HepG2 (cell line): ENCODE measurements around the gene FOCAD. TPM values are rescaled to one million over a fixed set of nuclear protein-coding genes. Genes with fewer than 3 reads are reported as not detected.

ENCODE experiments used
- ATAC-seq: fragments of 200-7000 bp; cut with Tn5 transposase; 3 replicates; pipeline ENCODE4 v1.9.1; 2020; ENCODE audit warnings: mild to moderate bottlenecking, moderate library complexity
- BruUV-seq: library from RNA; stranded (reverse); fragments of 400-500 nt; replicated peaks from 2 replicates; lab custom pipeline; 2021; lab: Mats Ljungman, UMichigan
- CTCF ChIA-PET: fragments of 300-600 bp; formaldehyde crosslinking; extraction: SDS; loops from one replicate; lab custom pipeline; 2021; ENCODE audit warnings: low total read pairs, inconsistent platforms, low intra/inter-chr PET ratio; lab: Yijun Ruan, JAX
- POLR2A ChIA-PET: fragments of 350-600 bp; sonication (Branson Sonifier 250); formaldehyde crosslinking; loops from one replicate; lab custom pipeline; 2020; ENCODE audit warnings: antibody characterized with exemption, inconsistent platforms; lab: Yijun Ruan, JAX
- DNase-seq: peaks from one replicate; pipeline ENCODE4 v3.0.0-alpha.2; 2015; ENCODE audit warnings: low spot score
- FAIRE-seq: peaks from 3 replicates; lab custom pipeline; 2011; peaks lifted over from hg19 to GRCh38; lab: Jason Lieb, UNC
- H2AFZ ChIP-seq: one replicate; pipeline ENCODE4 v1.6.1; 2011; ENCODE audit warnings: low read length, inconsistent platforms
- H3K27ac ChIP-seq: fragments of 300-600 bp; 3 replicates; pipeline ENCODE4 v1.8.0; 2011; ENCODE audit warnings: mixed run types, mild to moderate bottlenecking, mixed read lengths, low read length, inconsistent platforms; ENCODE audit not compliant: insufficient read depth; ENCODE audit errors: extremely low read length
- H3K27me3 ChIP-seq, 2 experiments: fragments of 200-600 bp in 1 of 2; 2 replicates in 1 of 2; 3 replicates in 1 of 2; pipeline versions ENCODE4 v1.6.0 to v1.8.0; 2011; ENCODE audit warnings: low read length in 2 of 2, mild to moderate bottlenecking in 2 of 2, moderate library complexity in 2 of 2, inconsistent platforms in 1 of 2; ENCODE audit not compliant: insufficient read depth in 2 of 2, control insufficient read depth in 1 of 2
- H3K36me3 ChIP-seq, 2 experiments: fragments of 200-600 bp in 1 of 2; replicated peaks in 1 of 2; 2 replicates in 1 of 2; 3 replicates in 1 of 2; pipeline versions ENCODE4 v1.5.1 to v1.8.0; 2011; ENCODE audit warnings: low read length in 2 of 2, inconsistent platforms in 1 of 2; ENCODE audit not compliant: insufficient read depth in 2 of 2, control insufficient read depth in 1 of 2
- H3K4me1 ChIP-seq: 2 replicates; pipeline ENCODE4 v1.5.1; 2012; ENCODE audit warnings: low read length, inconsistent platforms; ENCODE audit not compliant: insufficient read depth
- H3K4me2 ChIP-seq: 2 replicates; pipeline ENCODE4 v1.6.0; 2011; ENCODE audit warnings: low read depth, low read length, inconsistent platforms
- H3K4me3 ChIP-seq, 3 experiments: fragments of 200-600 bp in 1 of 3; sonication (generic), shearing (Covaris generic) in 1 of 3; replicated peaks in 1 of 3; 2 replicates each; pipeline ENCODE4 v1.5.1; 2011 to 2016; ENCODE audit warnings: low read length in 3 of 3, inconsistent platforms in 2 of 3, low read depth in 2 of 3, mild to moderate bottlenecking in 2 of 3, control low read depth in 1 of 3, mixed read lengths in 1 of 3; ENCODE audit not compliant: insufficient read depth in 1 of 3
- H3K79me2 ChIP-seq: one replicate; pipeline ENCODE4 v1.6.1; 2011; ENCODE audit warnings: low read length, inconsistent platforms; ENCODE audit not compliant: insufficient read depth
- H3K9ac ChIP-seq: 2 replicates; pipeline ENCODE4 v1.6.0; 2011; ENCODE audit warnings: mild to moderate bottlenecking, low read depth, low read length, inconsistent platforms; ENCODE audit not compliant: insufficient read depth
- H3K9me3 ChIP-seq: 2 replicates; pipeline ENCODE4 v1.5.1; 2012; ENCODE audit warnings: mild to moderate bottlenecking, low read length
- H4K20me1 ChIP-seq: 2 replicates; pipeline ENCODE4 v1.6.0; 2011; ENCODE audit warnings: inconsistent platforms, mild to moderate bottlenecking, low read length, moderate library complexity; ENCODE audit not compliant: insufficient read depth
- CEBPB ChIP-seq: IDR thresholded peaks from 2 replicates; pipeline ENCODE4 v1.6.1; 2011; ENCODE audit warnings: low read depth, low read length, improper control_type of control experiment, borderline replicate concordance
- E2F2 ChIP-seq: sonication (generic); formaldehyde crosslinking; IDR thresholded peaks from 2 replicates; pipeline ENCODE4 v1.4.0; 2020; ENCODE audit warnings: missing genetic modification reagents, borderline replicate concordance
- GTF2F1 ChIP-seq: fragments of 150-350 bp; IDR thresholded peaks from 2 replicates; pipeline ENCODE4 v1.6.1; 2014; ENCODE audit warnings: low read length
- JARID2 ChIP-seq: sonication (generic); formaldehyde crosslinking; IDR thresholded peaks from 2 replicates; pipeline ENCODE4 v1.8.1; 2023; ENCODE audit warnings: missing genetic modification reagents, inconsistent platforms; ENCODE audit not compliant: insufficient replicate concordance
- KDM4B ChIP-seq: sonication (generic); formaldehyde crosslinking; IDR thresholded peaks from 2 replicates; pipeline ENCODE4 v1.4.0; 2020; ENCODE audit warnings: missing genetic modification reagents
- NPAS2 ChIP-seq: sonication (generic); formaldehyde crosslinking; IDR thresholded peaks from 2 replicates; pipeline ENCODE4 v1.8.0; 2022; ENCODE audit warnings: mild to moderate bottlenecking, missing genetic modification reagents, borderline replicate concordance
- SETDB1 ChIP-seq: sonication (generic); formaldehyde crosslinking; IDR thresholded peaks from 2 replicates; pipeline ENCODE4 v1.5.1; 2020; ENCODE audit warnings: missing genetic modification reagents, mild to moderate bottlenecking, borderline replicate concordance
- SMYD3 ChIP-seq: sonication (generic); formaldehyde crosslinking; IDR thresholded peaks from 2 replicates; pipeline ENCODE4 v1.8.1; 2023; ENCODE audit warnings: mild to moderate bottlenecking, missing genetic modification reagents
- SPEN ChIP-seq: sonication (generic); formaldehyde crosslinking; IDR thresholded peaks from 2 replicates; pipeline ENCODE4 v1.5.1; 2020; ENCODE audit warnings: low read depth, mild to moderate bottlenecking, missing genetic modification reagents
- TGIF2 ChIP-seq: IDR thresholded peaks from 2 replicates; pipeline ENCODE4 v1.6.1; 2016; ENCODE audit warnings: control low read depth, missing compliant biosample characterization
- ZBTB7A ChIP-seq: sonication (generic); formaldehyde crosslinking; IDR thresholded peaks from 2 replicates; pipeline ENCODE4 v1.8.0; 2022; ENCODE audit warnings: mild to moderate bottlenecking, missing genetic modification reagents
- ZNF235 ChIP-seq: sonication (generic); formaldehyde crosslinking; IDR thresholded peaks from 2 replicates; pipeline ENCODE4 v1.8.1; 2023; ENCODE audit warnings: mild to moderate bottlenecking, missing genetic modification reagents, borderline replicate concordance
- ZNF3 ChIP-seq: IDR thresholded peaks from 2 replicates; pipeline ENCODE4 v1.7.0; 2017; ENCODE audit warnings: inconsistent platforms
- ZNF318 ChIP-seq: sonication (generic); formaldehyde crosslinking; IDR thresholded peaks from 2 replicates; pipeline ENCODE4 v1.4.0; 2020; ENCODE audit warnings: mild to moderate bottlenecking, missing genetic modification reagents
- ZNF674 ChIP-seq: sonication (generic); formaldehyde crosslinking; IDR thresholded peaks from 2 replicates; pipeline ENCODE4 v1.5.0; 2020; ENCODE audit warnings: low read depth, mild to moderate bottlenecking, missing genetic modification reagents
- ZNF747 ChIP-seq: sonication (generic); formaldehyde crosslinking; IDR thresholded peaks from 2 replicates; pipeline ENCODE4 v1.8.1; 2023; ENCODE audit warnings: missing genetic modification reagents, mild to moderate bottlenecking, borderline replicate concordance
- WGBS: methylation state at CpG from one replicate; pipeline ENCODE4 v1.1.6; 2017; ENCODE audit warnings: low lambda C conversion rate; 5-methylcytosine and 5-hydroxymethylcytosine counted together
- in situ Hi-C: cut with HindIII; loops from 2 replicates; pipeline ENCODE4 v1.10.0; 2017; ENCODE audit warnings: low pct_unique_long_range_greater_than_20kb; ENCODE audit not compliant: extremely low pct_ligation_motif_present
- intact Hi-C: fragments of 100-400 bp; cut with micrococcal nuclease; formaldehyde crosslinking; loops from one replicate; pipeline ENCODE4 v1.10.0; 2022; ENCODE audit not compliant: unreplicated experiment
- polyA plus RNA-seq, 8 experiments: library from polyadenylated mRNA; depleted of rRNA in 3 of 8; stranded (reverse) in 7 of 8; unstranded in 1 of 8; fragments of >200 nt; fragmentation: Illumina TruSeq in 4 of 8; extraction: Trizol in 4 of 8; gene quantifications; 2 replicates each; pipeline versions ENCODE4 v1.2.1 to v1.2.3, GENCODE V29; 2011 to 2016; ENCODE audit warnings: low read depth in 4 of 8, missing spikeins in 1 of 8, mixed read lengths in 1 of 8; ENCODE audit not compliant: insufficient read depth in 1 of 8
- total RNA-seq, 5 experiments: library from RNA; depleted of rRNA; stranded (reverse); fragments of >200 nt; fragmentation: Illumina TruSeq; extraction: Trizol; gene quantifications; 2 replicates each; pipeline ENCODE4 v1.2.3, GENCODE V29; 2016; ENCODE audit warnings: low read depth in 1 of 5

FOCAD gene
- total and polyA plus RNA-seq, 2 of the 13 experiments (the other 11 are each of a cell fraction or from before 2014, with no cell fraction given) = 18.0 to 31.1 TPM

GRCh38 chr9:20725675-20726074 lies 41.6 kb downstream of the FOCAD start:
- BruUV-seq = no TSS peak
- Histone ChIP-seq H3K9me3 (no peaks in the 10 kb centered on the region), H2AFZ (no peak overlapping the region), H3K79me2 (no peaks in the 10 kb centered on the region), H3K27me3 (no peaks in the 10 kb centered on the region), H4K20me1 (no peaks in the 10 kb centered on the region), H3K4me3 (no peak overlapping the region), H3K36me3 (peaks cover 3 to 7% of the 10 kb centered on the region in 2 experiments; a peak in 3 of 5 replicates), H3K9ac (no peak overlapping the region), H3K4me2 (no peak overlapping the region), H3K27ac (no peak overlapping the region), H3K4me1 (no peaks in the 10 kb centered on the region)
- POLR2A ChIA-PET = no interaction called here
- no peak for DNase-seq
- FAIRE-seq = no peak
- CTCF ChIA-PET = no interaction called here
- WGBS = 78% methylated on average over 3 of the region's 3 CpGs
- TF ChIP-seq JARID2 (CRISPR knock-in tag) (no peak), ZBTB7A (CRISPR knock-in tag) (no peak), CEBPB (no peak), GTF2F1 (no peak), TGIF2 (CRISPR knock-in tag) (no peak), E2F2 (no peak), ZNF3 (CRISPR knock-in tag) (no peak), SMYD3 (no peak), KDM4B (CRISPR knock-in tag) (no peak), ZNF674 (CRISPR knock-in tag) (no peak), ZNF235 (CRISPR knock-in tag) (no peak), ZNF318 (no peak), ZNF747 (CRISPR knock-in tag) (no peak), SPEN (CRISPR knock-in tag) (no peak), NPAS2 (CRISPR knock-in tag) (no peak), SETDB1 (CRISPR knock-in tag) (no peak)
- ATAC-seq = no peak
- intact Hi-C loops = no loop called here
- in situ Hi-C loops = no loop called here
